ENCODE results near the gene AGGF1.

DNA sequence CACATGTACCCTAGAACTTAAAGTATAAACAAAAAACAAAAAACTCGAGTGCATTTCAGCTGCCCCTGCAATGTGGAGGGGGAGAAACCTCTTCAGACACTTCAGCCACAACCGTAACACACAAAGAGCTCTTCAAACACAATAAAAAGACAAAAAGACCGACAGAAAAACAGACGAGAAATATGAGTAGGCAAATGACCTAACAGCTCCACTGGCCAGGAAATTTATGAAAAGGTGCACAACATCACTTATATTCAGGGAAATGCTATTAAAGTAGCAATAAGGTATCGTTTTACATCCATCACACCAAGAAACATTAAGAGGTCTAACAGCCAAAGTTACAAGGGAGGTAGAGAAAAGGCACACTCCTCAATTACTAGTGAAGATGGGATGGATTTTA lies 50.7 kb downstream of the AGGF1 start:
- TF ChIP-seq, protein P1, sequence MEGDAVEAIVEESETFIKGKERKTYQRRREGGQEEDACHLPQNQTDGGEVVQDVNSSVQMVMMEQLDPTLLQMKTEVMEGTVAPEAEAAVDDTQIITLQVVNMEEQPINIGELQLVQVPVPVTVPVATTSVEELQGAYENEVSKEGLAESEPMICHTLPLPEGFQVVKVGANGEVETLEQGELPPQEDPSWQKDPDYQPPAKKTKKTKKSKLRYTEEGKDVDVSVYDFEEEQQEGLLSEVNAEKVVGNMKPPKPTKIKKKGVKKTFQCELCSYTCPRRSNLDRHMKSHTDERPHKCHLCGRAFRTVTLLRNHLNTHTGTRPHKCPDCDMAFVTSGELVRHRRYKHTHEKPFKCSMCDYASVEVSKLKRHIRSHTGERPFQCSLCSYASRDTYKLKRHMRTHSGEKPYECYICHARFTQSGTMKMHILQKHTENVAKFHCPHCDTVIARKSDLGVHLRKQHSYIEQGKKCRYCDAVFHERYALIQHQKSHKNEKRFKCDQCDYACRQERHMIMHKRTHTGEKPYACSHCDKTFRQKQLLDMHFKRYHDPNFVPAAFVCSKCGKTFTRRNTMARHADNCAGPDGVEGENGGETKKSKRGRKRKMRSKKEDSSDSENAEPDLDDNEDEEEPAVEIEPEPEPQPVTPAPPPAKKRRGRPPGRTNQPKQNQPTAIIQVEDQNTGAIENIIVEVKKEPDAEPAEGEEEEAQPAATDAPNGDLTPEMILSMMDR (conservative IDR thresholded peaks at IDR 0.05), result no peak
- no peak for TF ChIP-seq ZFX (IDR thresholded peaks at IDR 0.05)

Data from C4-2B (cell line).